Karpas-422 (cell line): ENCODE measurements around the gene TBCD. TPM values are rescaled to one million over a fixed set of nuclear protein-coding genes. Genes with fewer than 3 reads are reported as not detected.

Experiments
- DNase-seq: peaks from one replicate; pipeline ENCODE4 v3.0.0-alpha.2; 2015
- H2AFZ ChIP-seq: fragments of 200-600 bp; sonication (generic); 2 replicates; pipeline ENCODE4 v1.6.1; 2014; ENCODE audit warnings: antibody characterized with exemption, low read length, mixed read lengths
- H3K27ac ChIP-seq: fragments of 200-600 bp; sonication (generic); 2 replicates; pipeline ENCODE4 v1.5.1; 2014; ENCODE audit warnings: mild to moderate bottlenecking, low read length, moderate library complexity
- H3K27me3 ChIP-seq: fragments of 200-600 bp; sonication (generic); 2 replicates; pipeline ENCODE4 v1.6.1; 2014; ENCODE audit warnings: low read length, mixed read lengths
- H3K36me3 ChIP-seq: fragments of 200-600 bp; sonication (generic); 2 replicates; pipeline ENCODE4 v1.6.1; 2014; ENCODE audit warnings: low read length, mixed read lengths; ENCODE audit not compliant: insufficient read depth
- H3K4me1 ChIP-seq: fragments of 200-600 bp; sonication (generic); 2 replicates; pipeline ENCODE4 v1.6.1; 2014; ENCODE audit warnings: mild to moderate bottlenecking, low read length, mixed read lengths
- H3K4me2 ChIP-seq: fragments of 200-600 bp; sonication (generic); 2 replicates; pipeline ENCODE4 v1.6.1; 2014; ENCODE audit warnings: low read length, low read depth, mild to moderate bottlenecking; ENCODE audit not compliant: poor library complexity, severe bottlenecking
- H3K4me3 ChIP-seq: fragments of 200-600 bp; sonication (generic); 2 replicates; pipeline ENCODE4 v1.5.1; 2014; ENCODE audit warnings: mild to moderate bottlenecking, antibody characterized with exemption, low read length, mixed read lengths
- H3K79me2 ChIP-seq: fragments of 200-600 bp; sonication (generic); 2 replicates; pipeline ENCODE4 v1.6.1; 2014; ENCODE audit warnings: mild to moderate bottlenecking, low read length, mixed read lengths
- H3K9ac ChIP-seq: fragments of 200-600 bp; sonication (generic); 2 replicates; pipeline ENCODE4 v1.6.0; 2014; ENCODE audit warnings: low read length
- H3K9me2 ChIP-seq: fragments of 200-600 bp; sonication (generic), shearing (Covaris generic); replicated peaks from 2 replicates; pipeline ENCODE4 v1.6.0; 2014; ENCODE audit warnings: mild to moderate bottlenecking, low read length, moderate library complexity; ENCODE audit not compliant: insufficient read depth
- H3K9me3 ChIP-seq: fragments of 300-700, 200-600 bp; sonication (generic); 2 replicates; pipeline ENCODE4 v1.6.1; 2014; ENCODE audit warnings: low read length, mixed read lengths
- H4K20me1 ChIP-seq: fragments of 200-600 bp; sonication (generic); 2 replicates; pipeline ENCODE4 v1.6.1; 2014; ENCODE audit warnings: mild to moderate bottlenecking, antibody characterized with exemption, low read length, low read depth; ENCODE audit not compliant: insufficient read depth
- total RNA-seq: library from RNA; depleted of rRNA; stranded (reverse); fragments of >200 nt; shearing (Covaris generic); gene quantifications from 2 replicates; pipeline ENCODE4 v1.2.3, GENCODE V29; 2014; ENCODE audit warnings: low replicate concordance

Gene TBCD
- total RNA-seq, 1 experiment from 2014 or later: 28.7 TPM

- no peak for DNase-seq
- Histone ChIP-seq H3K4me2 (no peak overlapping the region), H3K9ac (no peak overlapping the region)
Measured at GRCh38 chr17:82875407-82875856, 123.6 kb downstream of the TBCD start.

GRCh38 chr17:82876149-82876548, 124.3 kb downstream of the TBCD start:
- Histone ChIP-seq H3K9me3 (no peaks in the 10 kb centered on the region), H3K27me3 (no peaks in the 10 kb centered on the region), H3K4me2 (no peak overlapping the region), H3K79me2 (peaks cover 51% of the 10 kb centered on the region), H3K9me2 (no peaks in the 10 kb centered on the region), H2AFZ (no peak overlapping the region), H3K27ac (no peak overlapping the region), H3K4me1 (peaks cover 1% of the 10 kb centered on the region), H4K20me1 (no peaks in the 10 kb centered on the region), H3K9ac (no peak overlapping the region), H3K36me3 (no peaks in the 10 kb centered on the region), H3K4me3 (no peak overlapping the region)
- no peak for DNase-seq

More at GRCh38 chr17:82875407-82875856, 123.6 kb downstream of the TBCD start:
- Histone ChIP-seq H3K4me1 (peaks cover 8% of the 10 kb centered on the region), H3K36me3 (no peaks in the 10 kb centered on the region), H3K79me2 (peaks cover 50% of the 10 kb centered on the region), H3K9me2 (no peaks in the 10 kb centered on the region), H3K9me3 (no peaks in the 10 kb centered on the region), H3K27me3 (no peaks in the 10 kb centered on the region), H4K20me1 (no peaks in the 10 kb centered on the region), H2AFZ (no peak overlapping the region), H3K27ac (no peak overlapping the region), H3K4me3 (no peak overlapping the region)

- H3K4me3 ChIP-seq: no peak overlapping the region
- no peak overlapping the region for H2AFZ ChIP-seq
- H3K27ac ChIP-seq: no peak overlapping the region
- H3K79me2 ChIP-seq: peaks cover 51% of the 10 kb centered on the region
- no peaks in the 10 kb centered on the region for H3K9me3 ChIP-seq
- H3K9me2 ChIP-seq: no peaks in the 10 kb centered on the region
- H3K4me2 ChIP-seq: no peak overlapping the region
- no peak for DNase-seq
- no peaks in the 10 kb centered on the region for H3K36me3 ChIP-seq
- H4K20me1 ChIP-seq: no peaks in the 10 kb centered on the region
- H3K27me3 ChIP-seq: no peaks in the 10 kb centered on the region
- H3K4me1 ChIP-seq: no peaks in the 10 kb centered on the region
- no peak overlapping the region for H3K9ac ChIP-seq
Measured at GRCh38 chr17:82876602-82877379, 124.9 kb downstream of the TBCD start.

GRCh38 chr17:82878527-82878926, 126.7 kb downstream of the TBCD start:
- no peaks in the 10 kb centered on the region for H3K4me1 ChIP-seq

GRCh38 chr17:82879241-82879640, 127.4 kb downstream of the TBCD start:
- no peaks in the 10 kb centered on the region for H3K27me3 ChIP-seq
- no peak overlapping the region for H3K9ac ChIP-seq
- H3K27ac ChIP-seq: no peak overlapping the region
- no peaks in the 10 kb centered on the region for H4K20me1 ChIP-seq
- H3K4me1 ChIP-seq: no peaks in the 10 kb centered on the region
- H3K9me2 ChIP-seq: no peaks in the 10 kb centered on the region
- no peak overlapping the region for H3K4me2 ChIP-seq
- no peak overlapping the region for H2AFZ ChIP-seq
- H3K4me3 ChIP-seq: no peak overlapping the region
- H3K36me3 ChIP-seq: no peaks in the 10 kb centered on the region
- no peak for DNase-seq
- no peaks in the 10 kb centered on the region for H3K9me3 ChIP-seq
- H3K79me2 ChIP-seq: peaks cover 47% of the 10 kb centered on the region

More at GRCh38 chr17:82878527-82878926, 126.7 kb downstream of the TBCD start:
- Histone ChIP-seq H3K36me3 (no peaks in the 10 kb centered on the region), H3K27ac (no peak overlapping the region), H2AFZ (no peak overlapping the region), H3K79me2 (peaks cover 47% of the 10 kb centered on the region), H3K4me3 (no peak overlapping the region), H3K9me3 (no peaks in the 10 kb centered on the region), H3K9ac (no peak overlapping the region), H3K27me3 (no peaks in the 10 kb centered on the region), H4K20me1 (no peaks in the 10 kb centered on the region), H3K4me2 (no peak overlapping the region), H3K9me2 (no peaks in the 10 kb centered on the region)
- DNase-seq: no peak

GRCh38 chr17:82880620-82881323, 128.9 kb downstream of the TBCD start:
- Histone ChIP-seq H3K9ac (no peak overlapping the region), H3K27ac (no peak overlapping the region), H3K9me3 (no peaks in the 10 kb centered on the region), H3K79me2 (peaks cover 43% of the 10 kb centered on the region), H3K36me3 (no peaks in the 10 kb centered on the region), H2AFZ (no peak overlapping the region), H3K4me1 (no peaks in the 10 kb centered on the region), H4K20me1 (no peaks in the 10 kb centered on the region), H3K27me3 (no peaks in the 10 kb centered on the region), H3K9me2 (no peaks in the 10 kb centered on the region), H3K4me3 (no peak overlapping the region), H3K4me2 (no peak overlapping the region)
- DNase-seq: no peak

- DNase-seq: no peak
- no peaks in the 10 kb centered on the region for H3K4me1 ChIP-seq
- H3K27ac ChIP-seq: no peak overlapping the region
- H3K4me2 ChIP-seq: no peak overlapping the region
- H2AFZ ChIP-seq: no peak overlapping the region
- no peaks in the 10 kb centered on the region for H3K9me2 ChIP-seq
- H3K36me3 ChIP-seq: no peaks in the 10 kb centered on the region
- H3K9ac ChIP-seq: no peak overlapping the region
- H3K4me3 ChIP-seq: no peak overlapping the region
- peaks cover 39% of the 10 kb centered on the region for H3K79me2 ChIP-seq
- no peaks in the 10 kb centered on the region for H4K20me1 ChIP-seq
- no peaks in the 10 kb centered on the region for H3K9me3 ChIP-seq
- no peaks in the 10 kb centered on the region for H3K27me3 ChIP-seq
Measured at GRCh38 chr17:82881324-82881823, 129.5 kb downstream of the TBCD start.
